ENCODE data around the gene RASL11A.
"Not testable (repeated sequence)": the region's sequence is repeated elsewhere in the genome, so short reads cannot be mapped to it uniquely, and the experiment has no call there.

RASL11A gene

GRCh38 chr13:27300941-27301586 is 30.4 kb downstream of the RASL11A start:
- no peak for DNase-seq

GRCh38 chr13:27302643-27303262 is 32.1 kb downstream of the RASL11A start:
- no peak for DNase-seq

GRCh38 chr13:27304099-27304498 is 33.5 kb downstream of the RASL11A start:
- no peak for DNase-seq

- DNase-seq = no peak
These were observed 34.0 kb downstream of the RASL11A start for GRCh38 chr13:27304611-27305010.

- no peak for DNase-seq
These were observed 35.7 kb downstream of the RASL11A start for GRCh38 chr13:27306364-27306763.

- no peak for DNase-seq
These were observed 38.3 kb downstream of the RASL11A start for GRCh38 chr13:27308941-27309340.

GRCh38 chr13:27309401-27309958 is 38.9 kb downstream of the RASL11A start:
- no peak for DNase-seq

- DNase-seq = no peak
These were observed 39.5 kb downstream of the RASL11A start for GRCh38 chr13:27309967-27310598.

- DNase-seq = no peak
These were observed 40.3 kb downstream of the RASL11A start for GRCh38 chr13:27310946-27311345.

- DNase-seq = no peak
These were observed 41.0 kb downstream of the RASL11A start for GRCh38 chr13:27311518-27312210.

- DNase-seq = no peak
These were observed 43.1 kb downstream of the RASL11A start for GRCh38 chr13:27313770-27314169.

- no peak for DNase-seq
These were observed 48.8 kb downstream of the RASL11A start for GRCh38 chr13:27319404-27319803.

GRCh38 chr13:27321468-27322431 is 51.1 kb downstream of the RASL11A start:
- DNase-seq = no peak

- not testable (repeated sequence) for DNase-seq
These were observed 51.8 kb downstream of the RASL11A start for GRCh38 chr13:27322443-27322842.

Measured in kidney glomerular epithelial cell (primary cell).